Mesenchymal stem cell (in vitro differentiated cells and primary cell): ENCODE data around the gene SORCS1.

Experiments used
- DNase-seq: peaks from one replicate; pipeline ENCODE4 v3.0.0-alpha.2; 2013
- H2AFZ ChIP-seq: one replicate; pipeline ENCODE4 v1.6.1; 2013; ENCODE audit warnings: low read depth, mild to moderate bottlenecking, control low read depth, inconsistent platforms, low read length, moderate library complexity
- H2AK5ac ChIP-seq: 2 replicates; pipeline ENCODE4 v1.6.1; 2013; ENCODE audit warnings: low read length, moderate library complexity, mild to moderate bottlenecking, inconsistent platforms; ENCODE audit not compliant: severe bottlenecking
- H2BK120ac ChIP-seq: one replicate; pipeline ENCODE4 v1.6.1; 2013; ENCODE audit warnings: low read depth, mild to moderate bottlenecking, inconsistent platforms, low read length, moderate library complexity
- H2BK12ac ChIP-seq, 2 experiments: one replicate each; pipeline ENCODE4 v1.6.1; 2013; ENCODE audit warnings: inconsistent platforms in 2 of 2, low read length in 2 of 2, mild to moderate bottlenecking in 2 of 2, moderate library complexity in 2 of 2, control low read depth in 1 of 2
- H2BK15ac ChIP-seq: one replicate; pipeline ENCODE4 v1.6.1; 2013; ENCODE audit warnings: mild to moderate bottlenecking, low read depth, inconsistent platforms; ENCODE audit not compliant: poor library complexity, severe bottlenecking
- H2BK5ac ChIP-seq: 2 replicates; pipeline ENCODE4 v1.6.1; 2013; ENCODE audit warnings: low read depth, mild to moderate bottlenecking, low read length, control low read depth, inconsistent platforms; ENCODE audit not compliant: poor library complexity, severe bottlenecking
- H3K14ac ChIP-seq, 2 experiments: one replicate each; pipeline ENCODE4 v1.6.1; 2013; ENCODE audit warnings: inconsistent platforms in 2 of 2, low read length in 2 of 2, control low read depth in 1 of 2, mild to moderate bottlenecking in 1 of 2, moderate library complexity in 1 of 2
- H3K18ac ChIP-seq, 2 experiments: one replicate each; pipeline ENCODE4 v1.6.1; 2013; ENCODE audit warnings: inconsistent platforms in 2 of 2, low read length in 2 of 2, control low read depth in 1 of 2, low read depth in 1 of 2, mild to moderate bottlenecking in 1 of 2
- H3K23ac ChIP-seq, 2 experiments: one replicate each; pipeline ENCODE4 v1.6.1; 2013; ENCODE audit warnings: inconsistent platforms in 2 of 2, low read length in 2 of 2, mild to moderate bottlenecking in 2 of 2, moderate library complexity in 2 of 2, control low read depth in 1 of 2
- H3K27ac ChIP-seq: 2 replicates; pipeline ENCODE4 v1.5.1; 2013; ENCODE audit warnings: mild to moderate bottlenecking, moderate library complexity, low read length, control low read depth, inconsistent platforms; ENCODE audit not compliant: poor library complexity, severe bottlenecking
- H3K27me3 ChIP-seq, 2 experiments: 2 replicates each; pipeline versions ENCODE4 v1.6.1 to v1.7.0; 2013; ENCODE audit warnings: low read length in 2 of 2, mild to moderate bottlenecking in 2 of 2, moderate library complexity in 2 of 2, control low read depth in 1 of 2, inconsistent platforms in 1 of 2; ENCODE audit not compliant: control insufficient read depth in 1 of 2, insufficient read depth in 1 of 2
- H3K36me3 ChIP-seq, 2 experiments: 2 replicates each; pipeline versions ENCODE4 v1.6.1 to v1.7.0; 2013; ENCODE audit warnings: low read length in 2 of 2, control low read depth in 1 of 2, inconsistent platforms in 1 of 2, low read depth in 1 of 2, mild to moderate bottlenecking in 1 of 2; ENCODE audit not compliant: insufficient read depth in 2 of 2, control insufficient read depth in 1 of 2
- H3K4ac ChIP-seq, 2 experiments: one replicate each; pipeline ENCODE4 v1.6.1; 2013; ENCODE audit warnings: inconsistent platforms in 2 of 2, low read length in 2 of 2, mild to moderate bottlenecking in 2 of 2, moderate library complexity in 2 of 2, control low read depth in 1 of 2, low read depth in 1 of 2
- H3K4me1 ChIP-seq: 2 replicates; pipeline ENCODE4 v1.6.1; 2013; ENCODE audit warnings: low read depth, low read length, control low read depth; ENCODE audit not compliant: control insufficient read depth, insufficient read depth
- H3K4me2 ChIP-seq: 2 replicates; pipeline ENCODE4 v1.6.1; 2013; ENCODE audit warnings: low read length, mild to moderate bottlenecking, inconsistent platforms; ENCODE audit not compliant: poor library complexity, severe bottlenecking
- H3K4me3 ChIP-seq, 2 experiments: 2 replicates each; pipeline versions ENCODE4 v1.5.1 to v1.7.0; 2013; ENCODE audit warnings: low read length in 2 of 2, mild to moderate bottlenecking in 2 of 2, control low read depth in 1 of 2, low read depth in 1 of 2; ENCODE audit not compliant: insufficient read depth in 1 of 2
- H3K79me1 ChIP-seq: replicated peaks from 2 replicates; pipeline ENCODE4 v1.6.1; 2013; ENCODE audit warnings: mild to moderate bottlenecking, control low read depth, low read length, inconsistent platforms; ENCODE audit not compliant: poor library complexity, severe bottlenecking
- H3K9ac ChIP-seq: 2 replicates; pipeline ENCODE4 v1.7.0; 2013; ENCODE audit warnings: mild to moderate bottlenecking, low read length, moderate library complexity
- H3K9me3 ChIP-seq: 2 replicates; pipeline ENCODE4 v1.7.0; 2013; ENCODE audit warnings: mild to moderate bottlenecking, low read length; ENCODE audit not compliant: control insufficient read depth
- H4K8ac ChIP-seq: one replicate; pipeline ENCODE4 v1.6.1; 2013; ENCODE audit warnings: inconsistent platforms, mild to moderate bottlenecking, low read length, moderate library complexity
- H4K91ac ChIP-seq: one replicate; pipeline ENCODE4 v1.6.1; 2013; ENCODE audit warnings: mild to moderate bottlenecking, low read length, inconsistent platforms
- WGBS: methylation state at CpG from one replicate; pipeline ENCODE4 v1.1.7; 2013; ENCODE audit warnings: mixed read lengths; 5-methylcytosine and 5-hydroxymethylcytosine counted together

SORCS1 gene

GRCh38 chr10:107011105-107011504 lies 153.4 kb downstream of the SORCS1 start:
- Histone ChIP-seq H2AK5ac (no peak overlapping the region), H3K79me1 (no peaks in the 10 kb centered on the region)

GRCh38 chr10:107010531-107010930 lies 154.0 kb downstream of the SORCS1 start:
- no peaks in the 10 kb centered on the region for H3K4me1 ChIP-seq
- no peak overlapping the region for H3K23ac ChIP-seq
- no peak overlapping the region for H3K4ac ChIP-seq
- H4K91ac ChIP-seq, result no peak overlapping the region
- no peak overlapping the region for H3K18ac ChIP-seq
- H3K14ac ChIP-seq, result no peak overlapping the region
- no peak overlapping the region for H3K4me2 ChIP-seq
- no peak overlapping the region for H2BK12ac ChIP-seq
- no peak overlapping the region for H2BK5ac ChIP-seq
- H3K9ac ChIP-seq, result no peak overlapping the region
- no peak for DNase-seq
- peaks cover 3% of the 10 kb centered on the region for H3K9me3 ChIP-seq
- H2BK120ac ChIP-seq, result no peak overlapping the region
- H4K8ac ChIP-seq, result no peak overlapping the region
- no peak overlapping the region for H3K4me3 ChIP-seq
- H3K36me3 ChIP-seq, result no peaks in the 10 kb centered on the region
- H2BK15ac ChIP-seq, result no peak overlapping the region
- H3K79me1 ChIP-seq, result no peaks in the 10 kb centered on the region
- H2AFZ ChIP-seq, result no peak overlapping the region
- no peak overlapping the region for H3K27ac ChIP-seq
- 88% methylated on average over 7 of the region's 8 CpGs for WGBS
- H3K27me3 ChIP-seq, result no peaks in the 10 kb centered on the region
- no peak overlapping the region for H2AK5ac ChIP-seq

More at GRCh38 chr10:107011105-107011504, 153.4 kb downstream of the SORCS1 start:
- H3K4me2 ChIP-seq, result no peak overlapping the region
- peaks cover 1% of the 10 kb centered on the region for H3K9me3 ChIP-seq
- H4K8ac ChIP-seq, result no peak overlapping the region
- no peak overlapping the region for H2BK15ac ChIP-seq
- H3K36me3 ChIP-seq, result no peaks in the 10 kb centered on the region
- no peak overlapping the region for H2AFZ ChIP-seq
- H3K27me3 ChIP-seq, result no peaks in the 10 kb centered on the region
- no peak overlapping the region for H3K4me3 ChIP-seq
- no peak overlapping the region for H2BK5ac ChIP-seq
- 6% methylated on average over 1 of the region's 3 CpGs for WGBS
- H3K9ac ChIP-seq, result no peak overlapping the region
- DNase-seq, result no peak
- no peak overlapping the region for H3K18ac ChIP-seq
- no peak overlapping the region for H3K14ac ChIP-seq
- no peak overlapping the region for H4K91ac ChIP-seq
- H3K4ac ChIP-seq, result no peak overlapping the region
- no peaks in the 10 kb centered on the region for H3K4me1 ChIP-seq
- no peak overlapping the region for H3K27ac ChIP-seq
- no peak overlapping the region for H2BK12ac ChIP-seq
- H2BK120ac ChIP-seq, result no peak overlapping the region
- H3K23ac ChIP-seq, result no peak overlapping the region

DNA sequence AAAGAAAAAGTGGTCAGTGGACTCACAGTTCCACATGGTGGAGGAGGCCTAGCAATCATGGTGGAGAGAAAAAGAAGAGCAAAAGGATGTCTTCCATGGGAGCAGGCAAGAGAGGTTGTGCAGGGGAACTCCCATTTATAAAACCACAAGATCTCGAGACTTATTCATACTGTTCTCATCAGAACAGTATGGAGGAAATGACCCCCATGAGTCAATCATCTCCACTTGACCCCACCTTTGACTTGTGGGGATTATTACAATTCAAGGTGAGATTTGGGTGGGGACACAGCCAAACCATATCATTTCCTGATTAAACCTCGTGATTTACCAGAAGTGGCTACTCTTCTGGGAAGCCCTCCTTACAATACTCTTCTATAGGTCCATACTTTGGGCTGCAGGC lies 160.1 kb downstream of the SORCS1 start:
- Histone ChIP-seq H3K36me3 (no peaks in the 10 kb centered on the region), H2AFZ (no peak overlapping the region), H3K18ac (no peak overlapping the region), H2BK12ac (no peak overlapping the region), H3K4me2 (no peak overlapping the region), H3K9me3 (peaks cover 3% of the 10 kb centered on the region), H4K8ac (no peak overlapping the region), H2BK5ac (no peak overlapping the region), H3K23ac (no peak overlapping the region), H3K14ac (no peak overlapping the region), H3K79me1 (no peaks in the 10 kb centered on the region), H2BK15ac (no peak overlapping the region), H3K4ac (no peak overlapping the region), H3K4me3 (no peak overlapping the region), H4K91ac (no peak overlapping the region), H2BK120ac (no peak overlapping the region), H3K9ac (no peak overlapping the region), H3K27ac (no peak overlapping the region), H2AK5ac (no peak overlapping the region), H3K4me1 (no peaks in the 10 kb centered on the region), H3K27me3 (no peaks in the 10 kb centered on the region)
- WGBS, result 75% methylated on average over 1 of the region's 2 CpGs
- no peak for DNase-seq

- Histone ChIP-seq H4K8ac (no peak overlapping the region), H3K9me3 (peaks cover 3% of the 10 kb centered on the region), H2BK5ac (no peak overlapping the region), H3K4me1 (no peaks in the 10 kb centered on the region), H3K23ac (no peak overlapping the region), H2AFZ (no peak overlapping the region), H3K79me1 (no peaks in the 10 kb centered on the region), H3K36me3 (no peaks in the 10 kb centered on the region), H2BK12ac (no peak overlapping the region), H2AK5ac (no peak overlapping the region), H3K4me2 (no peak overlapping the region), H3K14ac (no peak overlapping the region), H4K91ac (no peak overlapping the region), H3K4ac (no peak overlapping the region), H3K9ac (no peak overlapping the region), H2BK15ac (no peak overlapping the region), H2BK120ac (no peak overlapping the region), H3K4me3 (no peak overlapping the region), H3K27ac (no peak overlapping the region), H3K27me3 (no peaks in the 10 kb centered on the region), H3K18ac (no peak overlapping the region)
- DNase-seq, result no peak
- 55% methylated on average over 2 of the region's 3 CpGs for WGBS
Measured at GRCh38 chr10:107002068-107002467, 162.4 kb downstream of the SORCS1 start.
